Panc1 (cell line): Measurements from ENCODE around the gene NOP16. TPM values are rescaled to one million over a fixed set of nuclear protein-coding genes. Genes with fewer than 3 reads are reported as not detected.

Experiments
- ATAC-seq: fragments of 200-7000 bp; cut with Tn5 transposase; 2 replicates; pipeline ENCODE4 v1.9.1; 2020; ENCODE audit warnings: mild to moderate bottlenecking, moderate library complexity
- BruUV-seq: library from RNA; stranded (reverse); fragments of 400-500 nt; replicated peaks from 2 replicates; lab custom pipeline; 2021; lab: Mats Ljungman, UMichigan
- CTCF ChIA-PET: fragments of 300-600 bp; sonication (Branson Sonifier 250); formaldehyde crosslinking; loops from one replicate; lab custom pipeline; 2022; ENCODE audit warnings: antibody characterized with exemption; lab: Charles Lee
- POLR2A ChIA-PET: fragments of 300-600 bp; sonication (Branson Sonifier 250); formaldehyde crosslinking; loops from one replicate; lab custom pipeline; 2022; ENCODE audit warnings: antibody characterized with exemption; lab: Charles Lee
- DNase-seq: peaks from one replicate; pipeline ENCODE4 v3.0.0-alpha.2; 2010; ENCODE audit warnings: low read depth, low spot score
- H3K27ac ChIP-seq: 2 replicates; pipeline ENCODE4 v1.5.1; 2011; ENCODE audit warnings: mild to moderate bottlenecking, low read length, inconsistent platforms
- H3K27me3 ChIP-seq: fragments of 200-500 bp; sonication (Bioruptor generic); 2 replicates; pipeline ENCODE4 v1.6.0; 2014; ENCODE audit warnings: low read length, inconsistent platforms; ENCODE audit not compliant: control insufficient read depth, insufficient read depth
- H3K36me3 ChIP-seq: fragments of 200-500 bp; sonication (Bioruptor generic); 2 replicates; pipeline ENCODE4 v1.5.1; 2014; ENCODE audit warnings: inconsistent platforms, mild to moderate bottlenecking, low read length, moderate library complexity; ENCODE audit not compliant: control insufficient read depth, insufficient read depth
- H3K4me1 ChIP-seq: 2 replicates; pipeline ENCODE4 v1.5.1; 2011; ENCODE audit warnings: inconsistent platforms, mild to moderate bottlenecking, low read length, moderate library complexity; ENCODE audit not compliant: control insufficient read depth, insufficient read depth
- H3K4me3 ChIP-seq, 2 experiments: 2 replicates each; pipeline ENCODE4 v1.5.1; 2011 to 2012; ENCODE audit warnings: low read depth in 2 of 2, low read length in 2 of 2, mild to moderate bottlenecking in 2 of 2, inconsistent platforms in 1 of 2, moderate library complexity in 1 of 2
- H3K9me3 ChIP-seq: fragments of 200-500 bp; sonication (Bioruptor generic); 2 replicates; pipeline ENCODE4 v1.5.1; 2014; ENCODE audit warnings: low read depth, mild to moderate bottlenecking, inconsistent platforms, low read length, moderate library complexity; ENCODE audit not compliant: control insufficient read depth, insufficient read depth
- CTCF ChIP-seq: fragments of 450-650 bp; IDR thresholded peaks from 2 replicates; pipeline ENCODE4 v1.5.1; 2017; ENCODE audit warnings: mild to moderate bottlenecking
- POLR2AphosphoS5 ChIP-seq: IDR thresholded peaks from 2 replicates; pipeline ENCODE4 v1.6.1; 2012; ENCODE audit warnings: mild to moderate bottlenecking, low read depth, low read length, moderate library complexity
- REST ChIP-seq, 2 experiments: IDR thresholded peaks; 2 replicates each; pipeline ENCODE4 v1.6.1; 2011 to 2012; ENCODE audit warnings: low read depth in 2 of 2, control low read depth in 1 of 2, low read length in 1 of 2, mild to moderate bottlenecking in 1 of 2, moderate library complexity in 1 of 2; ENCODE audit not compliant: insufficient read depth in 1 of 2
- SIN3A ChIP-seq: IDR thresholded peaks from 2 replicates; pipeline ENCODE4 v1.6.1; 2012; ENCODE audit warnings: low read depth, mild to moderate bottlenecking, low read length, moderate library complexity, borderline replicate concordance; ENCODE audit not compliant: insufficient read depth
- TCF7L2 ChIP-seq: IDR thresholded peaks from 2 replicates; pipeline ENCODE4 v1.6.1; 2011; ENCODE audit warnings: mild to moderate bottlenecking, low read depth, low read length, inconsistent platforms
- in situ Hi-C: cut with HindIII; loops from 2 replicates; pipeline ENCODE4 v1.10.0; 2016; ENCODE audit warnings: low sequenced_read_pairs, low pct_unique_long_range_greater_than_20kb
- intact Hi-C: fragments of 100-400 bp; cut with micrococcal nuclease; formaldehyde crosslinking; loops from one replicate; pipeline ENCODE4 v1.10.0; 2022; ENCODE audit not compliant: unreplicated experiment
- total RNA-seq: library from RNA; stranded (reverse); gene quantifications from one replicate; pipeline ENCODE4 v1.2.1, GENCODE V29; 2021; ENCODE audit not compliant: unreplicated experiment

Gene NOP16
- total RNA-seq, 1 experiment from 2014 or later: 76.2 TPM

GRCh38 chr5:176392526-176392925 is 4.1 kb upstream of the NOP16 start:
- peaks cover 4% of the 10 kb centered on the region for H3K36me3 ChIP-seq
- POLR2A ChIA-PET: no interaction called here
- no peaks in the 10 kb centered on the region for H3K9me3 ChIP-seq
- TF ChIP-seq SIN3A: no peak
- no peak for TF ChIP-seq POLR2AphosphoS5
- no peak for TF ChIP-seq REST (IDR thresholded peaks at IDR 0.05; ENCODE audit: insufficient read depth in 1 of 2, low read depth in 2 of 2, low read length in 1 of 2)
- TF ChIP-seq TCF7L2: no peak
- TF ChIP-seq CTCF: no peak
- CTCF ChIA-PET: no interaction called here
- ATAC-seq: no peak
- BruUV-seq: no TSS peak
- no peaks in the 10 kb centered on the region for H3K27me3 ChIP-seq
- peaks cover 2% of the 10 kb centered on the region; the same call in 1 of the 2 replicates for H3K4me1 ChIP-seq
- H3K4me3 ChIP-seq: no peak overlapping the region
- DNase-seq: no peak
- in situ Hi-C loops (no loop called here), intact Hi-C loops (no loop called here)
- H3K27ac ChIP-seq: no peak overlapping the region

GRCh38 chr5:176391999-176392398 is 3.6 kb upstream of the NOP16 start:
- no peak for ATAC-seq
- TF ChIP-seq TCF7L2 (no peak), POLR2AphosphoS5 (no peak), REST (IDR thresholded peaks at IDR 0.05; ENCODE audit: insufficient read depth in 1 of 2, low read depth in 2 of 2, low read length in 1 of 2) (no peak), SIN3A (no peak), CTCF (no peak)

More at GRCh38 chr5:176391999-176392398, 3.6 kb upstream of the NOP16 start:
- peaks cover 3% of the 10 kb centered on the region for H3K4me1 ChIP-seq
- CTCF ChIA-PET: no interaction called here
- POLR2A ChIA-PET: no interaction called here
- DNase-seq: no peak
- H3K36me3 ChIP-seq: peaks cover 6% of the 10 kb centered on the region
- no peak overlapping the region for H3K27ac ChIP-seq
- BruUV-seq: no TSS peak
- no peaks in the 10 kb centered on the region for H3K27me3 ChIP-seq
- in situ Hi-C loops (no loop called here), intact Hi-C loops (no loop called here)
- H3K9me3 ChIP-seq: no peaks in the 10 kb centered on the region
- H3K4me3 ChIP-seq: no peak overlapping the region
